Testis (tissue), 2 donors: ENCODE measurements around the gene CAMK2D.

Source experiments
- CTCF ChIP-seq, 3 experiments: fragments of 450-650 bp in 2 of 3; fragments of 200-600 bp in 1 of 3; sonication (generic) in 1 of 3; IDR thresholded peaks; one replicate each; pipeline ENCODE4 v1.5.1; 2016 to 2019; ENCODE audit warnings: antibody characterized with exemption in 3 of 3, mild to moderate bottlenecking in 2 of 3, moderate library complexity in 1 of 3
- POLR2A ChIP-seq: fragments of 450-650 bp; IDR thresholded peaks from one replicate; pipeline ENCODE4 v1.6.1; 2017; ENCODE audit warnings: antibody characterized with exemption, mild to moderate bottlenecking, moderate library complexity

GRCh38 chr4:113743690-113744089, 17.8 kb downstream of the CAMK2D start:
- TF ChIP-seq CTCF (IDR thresholded peaks at IDR 0.05) (no peak), POLR2A (no peak)
